PC-9 (cell line): ENCODE data around the gene KCNK3. TPM values are rescaled to one million over a fixed set of nuclear protein-coding genes. Genes with fewer than 3 reads are reported as not detected.

Experiments used
- BruUV-seq: library from RNA; stranded (reverse); fragments of 400-500 nt; replicated peaks from 2 replicates; lab custom pipeline; 2021; lab: Mats Ljungman, UMichigan
- CTCF ChIA-PET: fragments of 300-600 bp; sonication (Branson Sonifier 250); formaldehyde crosslinking; loops from one replicate; lab custom pipeline; 2022; ENCODE audit warnings: antibody characterized with exemption; lab: Charles Lee
- POLR2A ChIA-PET: fragments of 300-600 bp; sonication (Branson Sonifier 250); formaldehyde crosslinking; loops from one replicate; lab custom pipeline; 2022; ENCODE audit warnings: antibody characterized with exemption; ENCODE audit not compliant: unreplicated experiment; lab: Charles Lee
- DNase-seq, 2 experiments: peaks; one replicate each; pipeline versions ENCODE4 v3.0.0 to v3.0.0-alpha.2; 2015 to 2022; ENCODE audit warnings: mixed read lengths in 1 of 2
- H2AFZ ChIP-seq: fragments of 200-600 bp; sonication (generic); 2 replicates; pipeline ENCODE4 v1.8.1; 2017; ENCODE audit warnings: antibody characterized with exemption
- H3F3A ChIP-seq: fragments of 200-600 bp; sonication (generic); 2 replicates; pipeline ENCODE4 v1.8.1; 2017; ENCODE audit warnings: antibody characterized with exemption, mild to moderate bottlenecking, low read depth; ENCODE audit not compliant: insufficient read depth
- H3K27ac ChIP-seq: fragments of 200-600 bp; sonication (generic); 2 replicates; pipeline ENCODE4 v1.6.1; 2016; ENCODE audit warnings: mixed run types
- H3K27me3 ChIP-seq: fragments of 200-600 bp; sonication (generic); 2 replicates; pipeline ENCODE4 v1.6.1; 2016; ENCODE audit warnings: low read depth, mixed run types; ENCODE audit not compliant: insufficient read depth
- H3K36me3 ChIP-seq: fragments of 200-600 bp; sonication (generic); 2 replicates; pipeline ENCODE4 v1.6.1; 2016; ENCODE audit warnings: low read depth, mixed run types
- H3K4me1 ChIP-seq: fragments of 200-600 bp; sonication (generic); replicated peaks from 2 replicates; pipeline ENCODE4 v1.6.1; 2016; ENCODE audit warnings: mixed run types; ENCODE audit not compliant: insufficient read depth
- H3K4me2 ChIP-seq: fragments of 200-600 bp; sonication (generic); 2 replicates; pipeline ENCODE4 v1.6.1; 2017; ENCODE audit warnings: mixed run types
- H3K4me3 ChIP-seq: fragments of 200-600 bp; sonication (generic); 2 replicates; pipeline ENCODE4 v1.6.1; 2016; ENCODE audit warnings: mixed run types
- H3K79me2 ChIP-seq: fragments of 200-600 bp; sonication (generic); 2 replicates; pipeline ENCODE4 v1.6.1; 2017; ENCODE audit warnings: low read depth, mixed run types
- H3K9me2 ChIP-seq: fragments of 200-600 bp; sonication (generic); 2 replicates; pipeline ENCODE4 v1.8.1; 2017; ENCODE audit warnings: mild to moderate bottlenecking; ENCODE audit not compliant: insufficient read depth
- H3K9me3 ChIP-seq: fragments of 200-600 bp; sonication (generic); 2 replicates; pipeline ENCODE4 v1.8.1; 2016; ENCODE audit warnings: low read depth; ENCODE audit not compliant: insufficient read depth
- H4K20me1 ChIP-seq: fragments of 200-600 bp; sonication (generic); 2 replicates; pipeline ENCODE4 v1.8.1; 2017; ENCODE audit not compliant: insufficient read depth
- CTCF ChIP-seq: fragments of 200-600 bp; sonication (generic); conservative IDR thresholded peaks from 2 replicates; pipeline ENCODE4 v1.6.1; 2017; ENCODE audit warnings: mixed run types, antibody characterized with exemption, mild to moderate bottlenecking, moderate library complexity
- EZH2 ChIP-seq: fragments of 200-600 bp; sonication (generic); IDR thresholded peaks from 2 replicates; pipeline ENCODE4 v1.8.0; 2017; ENCODE audit warnings: antibody characterized with exemption, low read depth
- intact Hi-C: fragments of 100-400 bp; cut with micrococcal nuclease; formaldehyde crosslinking; loops from one replicate; pipeline ENCODE4 v1.10.0; 2022; ENCODE audit not compliant: unreplicated experiment
- total RNA-seq: library from RNA; stranded (reverse); gene quantifications from 2 replicates; pipeline ENCODE4 v1.2.3, GENCODE V29; 2021

The KCNK3 gene
- total RNA-seq, 1 experiment from 2014 or later: not detected

- no peaks in the 10 kb centered on the region for H3K36me3 ChIP-seq
- H2AFZ ChIP-seq: no peak overlapping the region
- no TSS peak for BruUV-seq
- DNase-seq: no peak
- no peak for TF ChIP-seq EZH2
- no peak for TF ChIP-seq CTCF
- H3K4me1 ChIP-seq: peaks cover 17% of the 10 kb centered on the region
- intact Hi-C loops: no loop called here
- H3K4me3 ChIP-seq: no peak overlapping the region
- POLR2A ChIA-PET: no interaction called here
- no peaks in the 10 kb centered on the region for H3K9me2 ChIP-seq
- peaks cover 5% of the 10 kb centered on the region; the same call in 1 of the 2 replicates for H3F3A ChIP-seq
- H4K20me1 ChIP-seq: no peaks in the 10 kb centered on the region
- H3K9me3 ChIP-seq: no peaks in the 10 kb centered on the region
- no peak overlapping the region for H3K27ac ChIP-seq
- no peaks in the 10 kb centered on the region for H3K27me3 ChIP-seq
- no peaks in the 10 kb centered on the region for H3K79me2 ChIP-seq
- CTCF ChIA-PET: no interaction called here
- no peak overlapping the region for H3K4me2 ChIP-seq
These were observed 23.8 kb downstream of the KCNK3 start for GRCh38 chr2:26716340-26716739.

GRCh38 chr2:26716769-26717168 is 24.2 kb downstream of the KCNK3 start:
- Histone ChIP-seq H3K9me2 (no peaks in the 10 kb centered on the region), H3K9me3 (no peaks in the 10 kb centered on the region), H2AFZ (no peak overlapping the region), H3K27me3 (no peaks in the 10 kb centered on the region), H3K36me3 (no peaks in the 10 kb centered on the region), H3K4me2 (no peak overlapping the region), H3F3A (peaks cover 9% of the 10 kb centered on the region), H3K79me2 (no peaks in the 10 kb centered on the region), H4K20me1 (no peaks in the 10 kb centered on the region), H3K4me3 (no peak overlapping the region), H3K4me1 (peaks cover 21% of the 10 kb centered on the region), H3K27ac (no peak overlapping the region)
- intact Hi-C loops: no loop called here
- ChIA-PET POLR2A (no interaction called here), CTCF (no interaction called here)
- DNase-seq: no peak
- BruUV-seq: no TSS peak
- TF ChIP-seq CTCF: no peak
- TF ChIP-seq EZH2: no peak

- Histone ChIP-seq H2AFZ (no peak overlapping the region), H3F3A (peaks cover 15% of the 10 kb centered on the region), H4K20me1 (no peaks in the 10 kb centered on the region), H3K79me2 (no peaks in the 10 kb centered on the region), H3K4me2 (no peak overlapping the region), H3K9me2 (no peaks in the 10 kb centered on the region), H3K9me3 (no peaks in the 10 kb centered on the region), H3K27me3 (no peaks in the 10 kb centered on the region), H3K4me3 (no peak overlapping the region), H3K27ac (no peak overlapping the region), H3K4me1 (peaks cover 27% of the 10 kb centered on the region), H3K36me3 (no peaks in the 10 kb centered on the region)
- TF ChIP-seq EZH2 (no peak), CTCF (no peak)
- no TSS peak for BruUV-seq
- no peak for DNase-seq
- ChIA-PET CTCF (no interaction called here), POLR2A (no interaction called here)
- intact Hi-C loops: no loop called here
These were observed 24.8 kb downstream of the KCNK3 start for GRCh38 chr2:26717362-26717761.
